ENCODE data around the gene CTNNA3. TPM values are rescaled to one million over a fixed set of nuclear protein-coding genes. Genes with fewer than 3 reads are reported as not detected.
A peak's percentile ranks its signal among the peaks of the same experiment; 100 is the strongest.

Gene CTNNA3
- total and polyA plus RNA-seq, 4 donors, result under 0.01 to 39.8 (median 0.09) TPM

DNA sequence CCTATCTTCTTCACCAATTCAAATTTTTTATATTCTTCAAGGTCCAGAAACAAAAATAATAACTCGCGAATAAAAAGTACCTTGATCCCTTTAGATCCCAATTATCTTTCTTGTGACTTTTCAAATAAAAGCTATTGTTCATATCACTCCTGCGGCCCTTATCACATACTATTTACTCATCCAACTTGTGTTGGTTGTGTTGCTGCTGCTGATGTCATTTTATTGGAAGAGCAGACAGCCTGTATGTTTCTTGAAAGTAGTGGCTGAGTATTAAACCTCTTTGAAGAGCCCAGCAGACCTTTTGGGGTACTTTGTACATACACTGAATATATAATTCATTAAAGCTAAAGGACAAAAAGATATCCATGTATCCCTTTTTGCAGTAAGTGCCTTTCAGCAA is 231.7 kb downstream of the CTNNA3 start:
- Histone ChIP-seq H3K4me3 (no peak overlapping the region), H3K4me1 (ENCODE audit: control insufficient read depth in 5 of 5, insufficient read depth in 5 of 5, low read length in 5 of 5) (peaks cover 0 to 15% (median 0%) of the 10 kb centered on the region in 5 donors), H3K9ac (ENCODE audit: insufficient read depth in 1 of 2, low read length in 2 of 2) (no peak overlapping the region), H3K27me3 (ENCODE audit: control insufficient read depth in 3 of 3, insufficient read depth in 3 of 3, low read length in 2 of 3) (no peaks in the 10 kb centered on the region), H3K36me3 (ENCODE audit: control insufficient read depth in 4 of 4, insufficient read depth in 4 of 4, low read length in 4 of 4) (no peaks in the 10 kb centered on the region), H3K9me3 (ENCODE audit: control insufficient read depth in 4 of 4, insufficient read depth in 3 of 4, low read length in 3 of 4) (no peaks in the 10 kb centered on the region), H3K27ac (ENCODE audit: low read depth in 1 of 2, low read length in 1 of 2) (no peak overlapping the region)
- ATAC-seq (ENCODE audit: insufficient read depth, low FRiP score) (no peak), DNase-seq (no peak)
- WGBS, 2 donors, result 90 to 91% methylated on average over 3 of the region's 3 CpGs
- TF ChIP-seq, protein P1, sequence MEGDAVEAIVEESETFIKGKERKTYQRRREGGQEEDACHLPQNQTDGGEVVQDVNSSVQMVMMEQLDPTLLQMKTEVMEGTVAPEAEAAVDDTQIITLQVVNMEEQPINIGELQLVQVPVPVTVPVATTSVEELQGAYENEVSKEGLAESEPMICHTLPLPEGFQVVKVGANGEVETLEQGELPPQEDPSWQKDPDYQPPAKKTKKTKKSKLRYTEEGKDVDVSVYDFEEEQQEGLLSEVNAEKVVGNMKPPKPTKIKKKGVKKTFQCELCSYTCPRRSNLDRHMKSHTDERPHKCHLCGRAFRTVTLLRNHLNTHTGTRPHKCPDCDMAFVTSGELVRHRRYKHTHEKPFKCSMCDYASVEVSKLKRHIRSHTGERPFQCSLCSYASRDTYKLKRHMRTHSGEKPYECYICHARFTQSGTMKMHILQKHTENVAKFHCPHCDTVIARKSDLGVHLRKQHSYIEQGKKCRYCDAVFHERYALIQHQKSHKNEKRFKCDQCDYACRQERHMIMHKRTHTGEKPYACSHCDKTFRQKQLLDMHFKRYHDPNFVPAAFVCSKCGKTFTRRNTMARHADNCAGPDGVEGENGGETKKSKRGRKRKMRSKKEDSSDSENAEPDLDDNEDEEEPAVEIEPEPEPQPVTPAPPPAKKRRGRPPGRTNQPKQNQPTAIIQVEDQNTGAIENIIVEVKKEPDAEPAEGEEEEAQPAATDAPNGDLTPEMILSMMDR (IDR thresholded peaks at IDR 0.05; ENCODE audit: control extremely low read depth, extremely low read depth), result no peak

- TF ChIP-seq, protein P1 (IDR thresholded peaks at IDR 0.05; ENCODE audit: control extremely low read depth, extremely low read depth), result no peak
- WGBS, 2 donors, result 65 to 81% methylated on average over 1 of the region's 1 CpG
These were observed 243.1 kb downstream of the CTNNA3 start for GRCh38 chr10:67452892-67453291.

GRCh38 chr10:67438605-67439304 is 257.2 kb downstream of the CTNNA3 start:
- peaks cover 0 to 3% (median 1%) of the 10 kb centered on the region in 4 donors for H3K9me3 ChIP-seq (ENCODE audit: control insufficient read depth in 4 of 4, insufficient read depth in 3 of 4, low read length in 3 of 4)
- DNase-seq (no peak), ATAC-seq (ENCODE audit: insufficient read depth, low FRiP score) (no peak)
- H3K9ac ChIP-seq (ENCODE audit: insufficient read depth in 1 of 2, low read length in 2 of 2), result no peak overlapping the region
- no peak overlapping the region for H3K27ac ChIP-seq (ENCODE audit: low read depth in 1 of 2, low read length in 1 of 2)
- H3K27me3 ChIP-seq (ENCODE audit: control insufficient read depth in 3 of 3, insufficient read depth in 3 of 3, low read length in 2 of 3), result no peaks in the 10 kb centered on the region
- H3K36me3 ChIP-seq (ENCODE audit: control insufficient read depth in 4 of 4, insufficient read depth in 4 of 4, low read length in 4 of 4), result no peaks in the 10 kb centered on the region
- no peak overlapping the region for H3K4me3 ChIP-seq
- WGBS, 2 donors, result 64 to 75% methylated on average over 4 of the region's 4 CpGs
- no peaks in the 10 kb centered on the region for H3K4me1 ChIP-seq (ENCODE audit: control insufficient read depth in 5 of 5, insufficient read depth in 5 of 5, low read length in 5 of 5)
- TF ChIP-seq, protein P1 (IDR thresholded peaks at IDR 0.05; ENCODE audit: control extremely low read depth, extremely low read depth), result no peak

More at GRCh38 chr10:67452892-67453291, 243.1 kb downstream of the CTNNA3 start:
- Histone ChIP-seq H3K27ac (ENCODE audit: low read depth in 1 of 2, low read length in 1 of 2) (no peak overlapping the region), H3K9ac (ENCODE audit: insufficient read depth in 1 of 2, low read length in 2 of 2) (no peak overlapping the region), H3K4me3 (no peak overlapping the region), H3K4me1 (ENCODE audit: control insufficient read depth in 5 of 5, insufficient read depth in 5 of 5, low read length in 5 of 5) (no peaks in the 10 kb centered on the region), H3K36me3 (ENCODE audit: control insufficient read depth in 4 of 4, insufficient read depth in 4 of 4, low read length in 4 of 4) (no peaks in the 10 kb centered on the region), H3K27me3 (ENCODE audit: control insufficient read depth in 3 of 3, insufficient read depth in 3 of 3, low read length in 2 of 3) (no peaks in the 10 kb centered on the region), H3K9me3 (ENCODE audit: control insufficient read depth in 4 of 4, insufficient read depth in 3 of 4, low read length in 3 of 4) (no peaks in the 10 kb centered on the region)
- DNase-seq (peak in 1 of 3 donors; percentile 12), ATAC-seq (ENCODE audit: insufficient read depth, low FRiP score) (no peak)
